ENCODE data around the gene REG3A.

Gene REG3A

GRCh38 chr2:79124907-79125720 lies 34.4 kb downstream of the REG3A start:
- DNase-seq, result no peak

GRCh38 chr2:79122676-79123075 lies 36.9 kb downstream of the REG3A start:
- intact Hi-C loops (cut with DNase I), result no loop called here
- no peak for DNase-seq

More at GRCh38 chr2:79124907-79125720, 34.4 kb downstream of the REG3A start:
- intact Hi-C loops (cut with DNase I), result no loop called here

GRCh38 chr2:79120194-79120713 lies 39.3 kb downstream of the REG3A start, which contains the start of gene REG1A:
TSS of gene REG1A (plus strand) at chr2:79120488. CDS start at chr2:79120862, 374 bp downstream.
- intact Hi-C loops (cut with DNase I), result no loop called here

GRCh38 chr2:79116997-79117928 lies 42.3 kb downstream of the REG3A start:
- no peak for DNase-seq
- intact Hi-C loops (cut with DNase I), result no loop called here

More at GRCh38 chr2:79120194-79120713, 39.3 kb downstream of the REG3A start, which contains the start of gene REG1A:
- DNase-seq, result no peak

- DNase-seq, result no peak
- intact Hi-C loops (cut with DNase I), result no loop called here
Measured at GRCh38 chr2:79114797-79115494, 44.6 kb downstream of the REG3A start.

- intact Hi-C loops (cut with DNase I), result no loop called here
- DNase-seq, result no peak
Measured at GRCh38 chr2:79112269-79112668, 47.3 kb downstream of the REG3A start.

All from head of caudate nucleus (tissue), 42 donors.